ENCODE measurements around the gene ZNF281.
"Not testable (repeated sequence)": the region's sequence is repeated elsewhere in the genome, so short reads cannot be mapped to it uniquely, and the experiment has no call there.

The ZNF281 gene

GRCh38 chr1:200427744-200428143 lies 17.9 kb upstream of the ZNF281 start:
- no peak for DNase-seq (ENCODE audit: low read depth)
- Histone ChIP-seq H3K27me3 (replicated peaks; ENCODE audit: control insufficient read depth, insufficient read depth, low read length) (no peaks in the 10 kb centered on the region), H3K4me1 (ENCODE audit: control insufficient read depth, insufficient read depth, low read length) (peaks cover 23% of the 10 kb centered on the region), H3K9ac (ENCODE audit: low read length) (no peak overlapping the region), H3K4me3 (ENCODE audit: low read length) (no peak overlapping the region), H3K36me3 (ENCODE audit: control insufficient read depth, insufficient read depth, low read length, severe bottlenecking) (no peaks in the 10 kb centered on the region), H3K9me3 (ENCODE audit: control insufficient read depth, low read length) (no peaks in the 10 kb centered on the region)

- Histone ChIP-seq H3K36me3 (ENCODE audit: control insufficient read depth, insufficient read depth, low read length, severe bottlenecking) (no peaks in the 10 kb centered on the region), H3K4me3 (ENCODE audit: low read length) (no peak overlapping the region), H3K4me1 (ENCODE audit: control insufficient read depth, insufficient read depth, low read length) (peaks cover 23% of the 10 kb centered on the region), H3K27me3 (replicated peaks; ENCODE audit: control insufficient read depth, insufficient read depth, low read length) (no peaks in the 10 kb centered on the region), H3K9me3 (ENCODE audit: control insufficient read depth, low read length) (no peaks in the 10 kb centered on the region), H3K9ac (ENCODE audit: low read length) (no peak overlapping the region)
- no peak for DNase-seq (ENCODE audit: low read depth)
Measured at GRCh38 chr1:200426196-200426595, 16.4 kb upstream of the ZNF281 start.

GRCh38 chr1:200423235-200423634 lies 13.4 kb upstream of the ZNF281 start:
- Histone ChIP-seq H3K4me1 (ENCODE audit: control insufficient read depth, insufficient read depth, low read length) (peaks cover 3% of the 10 kb centered on the region), H3K9me3 (ENCODE audit: control insufficient read depth, low read length) (no peaks in the 10 kb centered on the region), H3K27me3 (replicated peaks; ENCODE audit: control insufficient read depth, insufficient read depth, low read length) (no peaks in the 10 kb centered on the region), H3K9ac (ENCODE audit: low read length) (no peak overlapping the region), H3K4me3 (ENCODE audit: low read length) (no peak overlapping the region), H3K36me3 (ENCODE audit: control insufficient read depth, insufficient read depth, low read length, severe bottlenecking) (no peaks in the 10 kb centered on the region)
- no peak for DNase-seq (ENCODE audit: low read depth)

GRCh38 chr1:200422211-200422610 lies 12.4 kb upstream of the ZNF281 start:
- Histone ChIP-seq H3K9ac (ENCODE audit: low read length) (no peak overlapping the region), H3K36me3 (ENCODE audit: control insufficient read depth, insufficient read depth, low read length, severe bottlenecking) (no peaks in the 10 kb centered on the region), H3K4me1 (ENCODE audit: control insufficient read depth, insufficient read depth, low read length) (peaks cover under 1% of the 10 kb centered on the region), H3K4me3 (ENCODE audit: low read length) (no peak overlapping the region), H3K27me3 (replicated peaks; ENCODE audit: control insufficient read depth, insufficient read depth, low read length) (no peaks in the 10 kb centered on the region), H3K9me3 (ENCODE audit: control insufficient read depth, low read length) (no peaks in the 10 kb centered on the region)
- DNase-seq (ENCODE audit: low read depth): no peak

- Histone ChIP-seq H3K36me3 (ENCODE audit: control insufficient read depth, insufficient read depth, low read length, severe bottlenecking) (no peaks in the 10 kb centered on the region), H3K9me3 (ENCODE audit: control insufficient read depth, low read length) (no peaks in the 10 kb centered on the region), H3K4me1 (ENCODE audit: control insufficient read depth, insufficient read depth, low read length) (peaks cover 31% of the 10 kb centered on the region), H3K4me3 (ENCODE audit: low read length) (peak overlapping the region; percentile 70), H3K9ac (ENCODE audit: low read length) (peak overlapping the region; percentile 76), H3K27me3 (replicated peaks; ENCODE audit: control insufficient read depth, insufficient read depth, low read length) (no peaks in the 10 kb centered on the region)
- DNase-seq (ENCODE audit: low read depth): peak; percentile 97
Measured at GRCh38 chr1:200415789-200416593, 6.2 kb upstream of the ZNF281 start.

- H3K27me3 ChIP-seq (replicated peaks; ENCODE audit: control insufficient read depth, insufficient read depth, low read length): no peaks in the 10 kb centered on the region
- H3K4me1 ChIP-seq (ENCODE audit: control insufficient read depth, insufficient read depth, low read length): peaks cover 37% of the 10 kb centered on the region
- peak overlapping the region; percentile 64 for H3K9ac ChIP-seq (ENCODE audit: low read length)
Measured at GRCh38 chr1:200415227-200415626, 5.4 kb upstream of the ZNF281 start.

GRCh38 chr1:200414657-200415056 lies 4.8 kb upstream of the ZNF281 start:
- Histone ChIP-seq H3K27me3 (replicated peaks; ENCODE audit: control insufficient read depth, insufficient read depth, low read length) (no peaks in the 10 kb centered on the region), H3K4me1 (ENCODE audit: control insufficient read depth, insufficient read depth, low read length) (peaks cover 38% of the 10 kb centered on the region), H3K4me3 (ENCODE audit: low read length) (no peak overlapping the region), H3K36me3 (ENCODE audit: control insufficient read depth, insufficient read depth, low read length, severe bottlenecking) (no peaks in the 10 kb centered on the region), H3K9ac (ENCODE audit: low read length) (no peak overlapping the region), H3K9me3 (ENCODE audit: control insufficient read depth, low read length) (no peaks in the 10 kb centered on the region)
- no peak for DNase-seq (ENCODE audit: low read depth)

More at GRCh38 chr1:200415227-200415626, 5.4 kb upstream of the ZNF281 start:
- Histone ChIP-seq H3K36me3 (ENCODE audit: control insufficient read depth, insufficient read depth, low read length, severe bottlenecking) (no peaks in the 10 kb centered on the region), H3K9me3 (ENCODE audit: control insufficient read depth, low read length) (no peaks in the 10 kb centered on the region), H3K4me3 (ENCODE audit: low read length) (peak overlapping the region; percentile 57)
- DNase-seq (ENCODE audit: low read depth): peak; percentile 33

GRCh38 chr1:200413766-200414165 lies 3.9 kb upstream of the ZNF281 start:
- not testable (repeated sequence) for H3K27me3 ChIP-seq (replicated peaks; ENCODE audit: control insufficient read depth, insufficient read depth, low read length); H3K9ac ChIP-seq (ENCODE audit: low read length); H3K9me3 ChIP-seq (ENCODE audit: control insufficient read depth, low read length); H3K36me3 ChIP-seq (ENCODE audit: control insufficient read depth, insufficient read depth, low read length, severe bottlenecking); DNase-seq (ENCODE audit: low read depth); H3K4me3 ChIP-seq (ENCODE audit: low read length)
- H3K4me1 ChIP-seq (ENCODE audit: control insufficient read depth, insufficient read depth, low read length): peaks cover 42% of the 10 kb centered on the region

GRCh38 chr1:200411406-200412257 lies 1.8 kb upstream of the ZNF281 start:
- DNase-seq (ENCODE audit: low read depth): no peak
- peaks cover 57% of the 10 kb centered on the region for H3K4me1 ChIP-seq (ENCODE audit: control insufficient read depth, insufficient read depth, low read length)
- no peaks in the 10 kb centered on the region for H3K27me3 ChIP-seq (replicated peaks; ENCODE audit: control insufficient read depth, insufficient read depth, low read length)
- H3K36me3 ChIP-seq (ENCODE audit: control insufficient read depth, insufficient read depth, low read length, severe bottlenecking): peaks cover 15% of the 10 kb centered on the region
- H3K4me3 ChIP-seq (ENCODE audit: low read length): no peak overlapping the region
- no peaks in the 10 kb centered on the region for H3K9me3 ChIP-seq (ENCODE audit: control insufficient read depth, low read length)
- no peak overlapping the region for H3K9ac ChIP-seq (ENCODE audit: low read length)

- H3K9me3 ChIP-seq (ENCODE audit: control insufficient read depth, low read length): no peaks in the 10 kb centered on the region
- peak overlapping the region; percentile 97 for H3K9ac ChIP-seq (ENCODE audit: low read length)
- H3K36me3 ChIP-seq (ENCODE audit: control insufficient read depth, insufficient read depth, low read length, severe bottlenecking): peaks cover 15% of the 10 kb centered on the region
- no peaks in the 10 kb centered on the region for H3K27me3 ChIP-seq (replicated peaks; ENCODE audit: control insufficient read depth, insufficient read depth, low read length)
- peak overlapping the region; percentile 90 for H3K4me3 ChIP-seq (ENCODE audit: low read length)
- peaks cover 59% of the 10 kb centered on the region for H3K4me1 ChIP-seq (ENCODE audit: control insufficient read depth, insufficient read depth, low read length)
- DNase-seq (ENCODE audit: low read depth): no peak
Measured at GRCh38 chr1:200410566-200410878, 686 bp upstream of the ZNF281 start.

- Histone ChIP-seq H3K9ac (ENCODE audit: low read length) (peak overlapping the region; percentile 97), H3K27me3 (replicated peaks; ENCODE audit: control insufficient read depth, insufficient read depth, low read length) (no peaks in the 10 kb centered on the region), H3K4me3 (ENCODE audit: low read length) (peak overlapping the region; percentile 90), H3K4me1 (ENCODE audit: control insufficient read depth, insufficient read depth, low read length) (peaks cover 56% of the 10 kb centered on the region), H3K9me3 (ENCODE audit: control insufficient read depth, low read length) (no peaks in the 10 kb centered on the region), H3K36me3 (ENCODE audit: control insufficient read depth, insufficient read depth, low read length, severe bottlenecking) (peaks cover 21% of the 10 kb centered on the region)
- DNase-seq (ENCODE audit: low read depth): peak; percentile 65
Measured at GRCh38 chr1:200409203-200409760, 554 bp downstream of the ZNF281 start.
